IPS-11a (cell line): Measurements from ENCODE around the gene ERBB4.

Experiments used
- H3K4me3 ChIP-seq: one replicate; pipeline ENCODE4 v1.5.1; 2013; ENCODE audit warnings: low read depth, low read length, control low read depth

ERBB4 gene

DNA sequence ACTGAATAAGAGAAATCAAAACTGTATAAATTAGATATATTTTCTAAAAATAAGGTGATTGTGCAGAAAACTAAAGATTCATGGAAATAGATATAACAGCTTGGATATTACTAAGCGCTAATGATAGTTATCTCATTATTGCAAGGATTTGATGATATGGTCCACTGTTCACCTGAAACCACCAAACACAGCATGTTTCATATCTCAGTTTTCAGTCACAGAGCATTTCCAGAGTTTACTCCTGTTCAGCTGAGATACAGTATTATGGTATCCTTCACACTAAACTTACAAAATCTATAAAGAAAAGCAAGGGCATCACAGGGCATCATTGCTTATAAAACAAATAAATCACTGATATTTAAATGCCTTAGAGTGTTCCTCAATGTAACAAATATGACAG lies 591.6 kb downstream of the ERBB4 start:
- H3K4me3 ChIP-seq, result no peak overlapping the region

DNA sequence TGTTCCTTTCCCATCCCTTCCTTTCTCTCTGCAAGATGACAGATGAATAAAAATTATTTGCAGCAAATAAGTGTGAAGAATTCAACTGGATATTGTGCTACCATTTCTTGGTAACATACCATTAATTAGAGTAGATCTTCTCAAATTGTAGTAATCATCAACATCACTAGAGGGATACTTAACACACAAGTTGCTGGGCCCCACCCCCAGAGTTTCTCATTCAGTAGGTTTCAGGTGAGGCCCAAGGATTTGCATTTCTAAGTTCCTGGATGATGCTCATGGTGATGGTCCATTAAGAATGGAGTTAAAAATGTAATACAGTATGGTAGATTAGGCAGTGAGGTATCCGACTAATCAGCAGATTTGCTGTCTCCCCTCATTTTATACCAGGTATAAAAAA lies 594.0 kb downstream of the ERBB4 start:
- H3K4me3 ChIP-seq, result no peak overlapping the region

DNA sequence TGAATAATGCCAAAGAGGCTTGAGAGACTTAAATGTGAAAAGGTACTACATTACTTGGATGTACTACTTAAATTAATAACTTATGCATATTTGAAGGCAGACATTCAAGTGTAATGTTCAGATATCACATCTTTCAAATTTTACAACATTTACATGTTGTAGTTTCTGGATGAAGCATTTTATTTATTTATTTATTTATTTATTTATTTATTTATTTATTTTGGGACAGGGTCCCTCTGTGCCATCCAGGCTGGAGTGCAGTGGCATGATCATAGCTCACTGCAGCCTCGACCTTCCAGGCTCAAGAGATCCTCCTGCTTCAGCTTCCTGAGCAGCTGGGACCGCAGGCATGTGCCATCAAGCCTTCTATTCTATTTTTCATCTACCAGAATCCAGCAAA lies 596.4 kb downstream of the ERBB4 start:
- no peak overlapping the region for H3K4me3 ChIP-seq

DNA sequence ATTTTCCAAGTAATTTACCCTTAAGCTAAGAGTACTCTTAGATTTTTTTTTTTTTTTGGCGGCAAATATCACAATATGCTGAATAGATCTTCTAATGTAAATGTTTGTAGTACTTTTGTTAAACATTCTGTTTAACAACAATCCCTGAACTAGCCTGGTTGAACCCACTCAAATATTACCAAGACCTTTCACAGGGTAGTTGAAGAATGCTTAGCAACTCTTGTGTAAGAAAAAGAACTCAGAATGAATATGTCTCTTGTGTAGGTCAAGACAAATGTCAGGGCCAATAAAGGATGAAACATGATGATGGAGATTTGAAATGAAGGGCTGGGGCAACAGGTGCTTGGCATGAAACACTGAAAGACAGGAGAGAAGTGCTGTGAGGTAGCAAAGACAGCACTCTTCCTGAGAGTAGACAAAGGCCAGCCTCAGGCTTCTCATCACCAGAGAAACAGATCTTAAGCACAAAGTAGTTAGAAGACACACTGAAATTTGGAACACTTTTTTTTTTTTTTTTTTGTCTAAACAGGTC lies 597.3 kb downstream of the ERBB4 start:
- no peak overlapping the region for H3K4me3 ChIP-seq

DNA sequence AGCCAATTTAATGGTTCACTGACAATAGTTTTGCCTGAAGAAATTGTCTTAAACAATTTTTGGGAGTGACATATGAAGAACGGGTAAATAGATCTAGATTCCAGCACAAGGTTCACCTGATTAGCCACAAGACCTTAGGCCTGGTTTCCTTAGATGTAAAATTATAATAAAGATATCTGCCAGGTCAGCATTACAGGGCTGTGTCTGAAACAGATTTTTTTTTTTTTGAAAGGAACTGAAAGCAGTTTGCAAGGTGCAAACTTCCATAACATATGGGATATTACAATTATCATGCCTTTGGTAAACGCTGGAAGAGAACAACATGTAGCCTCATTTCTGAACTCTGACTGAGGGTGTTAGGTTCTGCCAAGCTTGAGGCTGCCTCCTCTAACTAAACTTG lies 599.4 kb downstream of the ERBB4 start:
- no peak overlapping the region for H3K4me3 ChIP-seq

DNA sequence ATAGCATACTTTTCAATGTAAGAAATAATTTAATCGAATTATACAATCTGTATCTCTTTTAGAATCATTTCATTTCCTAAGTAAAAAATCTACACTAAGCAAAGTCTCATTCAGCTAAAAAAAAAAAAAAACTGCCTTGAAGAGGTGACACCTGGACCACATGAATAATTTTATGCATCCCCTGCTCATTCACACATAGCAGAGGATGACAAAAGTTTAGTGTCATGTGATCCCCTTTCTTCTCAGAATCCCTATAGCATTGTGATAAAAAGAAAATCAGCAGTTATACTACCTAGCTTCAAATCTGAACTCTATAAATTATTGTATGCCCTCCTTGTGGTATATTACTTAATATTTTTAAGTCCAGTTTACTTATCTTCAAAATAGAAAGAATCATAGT lies 603.8 kb downstream of the ERBB4 start:
- no peak overlapping the region for H3K4me3 ChIP-seq

DNA sequence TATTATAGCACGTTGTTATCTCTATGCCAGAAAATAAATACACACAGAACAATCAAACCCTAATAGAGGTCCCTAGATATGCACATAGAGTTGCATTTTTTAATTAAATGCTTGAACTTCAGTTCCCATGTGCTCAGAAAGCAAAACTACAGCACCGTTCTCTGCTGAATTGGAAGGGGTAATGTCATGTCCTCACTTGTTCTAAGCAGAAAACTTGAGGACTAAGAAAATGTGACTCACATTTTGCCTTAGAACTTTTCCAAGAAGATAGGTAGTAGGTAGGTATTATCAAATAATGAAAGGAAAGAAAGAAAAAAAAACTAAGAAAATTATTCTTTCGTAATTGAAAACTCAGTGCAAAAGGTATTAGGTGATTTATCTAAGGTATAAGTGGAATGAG lies 607.3 kb downstream of the ERBB4 start:
- no peak overlapping the region for H3K4me3 ChIP-seq

DNA sequence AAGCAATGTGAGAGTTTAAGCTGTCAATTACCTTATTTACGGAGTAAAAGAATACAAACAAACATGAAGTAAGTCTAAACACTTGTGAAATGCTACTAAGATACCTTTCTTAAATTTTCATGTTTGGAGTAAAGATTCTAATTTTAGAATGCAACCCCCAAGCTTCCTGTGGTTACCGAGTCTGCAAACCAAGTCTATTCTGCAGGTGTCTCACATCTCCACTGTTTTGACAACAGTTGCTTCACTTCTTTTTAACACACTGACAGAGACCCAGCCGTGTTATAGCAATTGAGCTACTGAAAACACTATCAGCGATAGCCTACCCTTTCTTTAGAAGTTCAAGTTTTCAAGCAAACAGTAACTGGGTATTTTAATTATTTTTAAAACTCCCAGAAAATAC lies 608.3 kb downstream of the ERBB4 start:
- H3K4me3 ChIP-seq, result no peak overlapping the region

DNA sequence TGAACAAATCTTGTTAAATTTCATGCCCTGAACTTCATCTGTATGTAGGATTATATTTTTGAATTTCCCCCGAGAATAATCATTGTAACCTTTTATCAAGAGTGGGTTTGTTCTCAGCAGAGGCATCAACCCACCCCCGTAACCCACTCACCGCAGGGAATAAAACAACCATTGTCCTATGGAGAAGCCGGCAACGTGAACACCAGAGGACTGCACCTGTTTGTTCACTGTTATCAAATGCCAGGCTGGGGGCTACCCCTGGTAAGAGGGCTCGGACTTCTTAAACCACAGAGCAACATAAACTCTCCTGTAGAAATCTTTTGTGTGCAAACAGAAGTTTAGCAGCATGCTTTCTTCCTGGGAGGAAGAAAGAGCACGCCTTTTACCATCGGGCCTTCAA lies 610.4 kb downstream of the ERBB4 start:
- H3K4me3 ChIP-seq, result no peak overlapping the region

DNA sequence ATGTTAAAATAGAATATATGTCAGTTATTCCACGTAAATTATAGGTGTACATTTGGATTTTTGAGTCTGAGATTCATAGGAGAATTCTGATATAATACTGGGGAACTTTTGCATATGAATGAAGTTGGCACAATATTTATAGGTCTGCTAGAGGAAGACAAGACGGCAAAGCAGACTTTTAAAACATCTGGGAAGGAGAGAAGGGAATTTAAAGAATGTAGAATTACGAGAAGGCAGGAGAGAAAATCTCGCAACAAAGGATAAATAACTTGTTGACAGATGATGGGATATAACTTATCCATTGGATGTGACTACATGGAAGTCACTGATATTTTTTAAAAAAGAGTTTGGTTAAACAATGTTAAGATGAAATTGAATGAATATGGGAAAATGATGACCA lies 615.6 kb downstream of the ERBB4 start:
- no peak overlapping the region for H3K4me3 ChIP-seq

DNA sequence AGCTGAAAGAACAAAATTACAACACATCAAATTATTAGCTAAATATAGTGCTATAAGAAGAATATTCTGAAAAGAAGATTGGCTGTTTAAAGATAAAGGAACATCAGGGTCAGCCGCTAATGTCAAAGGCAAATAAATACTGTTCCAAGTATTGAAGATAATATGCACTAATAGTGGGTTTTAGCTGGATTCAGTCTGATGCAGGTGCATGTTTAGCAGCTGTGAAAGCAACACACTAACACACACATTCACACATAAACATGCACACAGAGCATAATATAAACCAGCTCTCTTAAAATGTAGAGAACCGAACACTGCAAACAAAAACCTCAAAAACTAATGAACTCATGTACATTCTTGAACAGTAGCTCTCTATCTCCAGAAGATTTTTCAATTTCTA lies 634.6 kb downstream of the ERBB4 start:
- H3K4me3 ChIP-seq, result no peak overlapping the region

DNA sequence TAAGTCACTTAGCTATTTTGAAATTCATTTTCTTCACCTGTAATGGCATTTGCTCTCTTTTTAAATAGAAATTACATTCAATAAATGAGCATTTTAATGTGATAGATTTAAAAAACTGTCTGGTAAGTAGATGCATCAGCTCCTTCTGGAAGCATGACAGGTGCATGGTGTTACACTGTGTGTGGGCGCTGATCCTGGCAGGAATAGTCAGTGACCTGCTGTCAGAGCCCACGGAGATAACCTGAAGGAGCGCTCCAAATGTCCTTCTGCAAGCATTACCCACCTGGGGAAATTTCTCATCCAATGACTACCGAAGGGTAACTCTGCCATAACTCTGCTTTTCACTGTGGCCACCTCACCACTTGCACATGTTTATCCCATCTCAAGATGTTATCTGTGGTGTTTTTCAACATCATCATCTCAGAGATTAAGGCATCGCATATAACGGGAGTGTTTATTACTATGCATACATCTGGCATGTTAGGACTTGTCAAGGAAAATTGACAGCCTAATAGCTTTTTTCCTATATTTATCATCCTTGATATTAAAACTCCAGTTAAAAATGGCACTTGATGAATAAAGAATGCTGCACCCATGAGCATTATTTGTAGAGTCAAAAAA lies 637.3 kb downstream of the ERBB4 start:
- H3K4me3 ChIP-seq, result no peak overlapping the region

DNA sequence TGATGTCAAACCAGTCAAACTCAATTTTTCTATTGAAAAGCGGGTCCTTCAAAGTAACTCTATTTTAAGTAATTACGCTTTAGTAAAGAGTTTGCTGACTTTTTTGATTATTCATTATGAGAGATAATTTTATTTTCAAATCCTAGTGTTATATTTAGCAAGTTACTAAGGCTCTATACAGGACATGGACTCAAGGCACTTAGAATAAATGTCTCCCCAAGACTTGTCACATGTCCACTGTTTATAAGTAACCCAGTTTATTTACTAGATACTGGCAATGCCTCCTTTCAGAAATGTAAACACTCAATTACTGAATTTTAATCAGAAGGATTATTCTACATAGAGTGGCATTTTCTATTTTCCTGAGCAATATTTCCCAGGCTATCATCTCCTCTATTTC lies 638.1 kb downstream of the ERBB4 start:
- H3K4me3 ChIP-seq, result no peak overlapping the region

DNA sequence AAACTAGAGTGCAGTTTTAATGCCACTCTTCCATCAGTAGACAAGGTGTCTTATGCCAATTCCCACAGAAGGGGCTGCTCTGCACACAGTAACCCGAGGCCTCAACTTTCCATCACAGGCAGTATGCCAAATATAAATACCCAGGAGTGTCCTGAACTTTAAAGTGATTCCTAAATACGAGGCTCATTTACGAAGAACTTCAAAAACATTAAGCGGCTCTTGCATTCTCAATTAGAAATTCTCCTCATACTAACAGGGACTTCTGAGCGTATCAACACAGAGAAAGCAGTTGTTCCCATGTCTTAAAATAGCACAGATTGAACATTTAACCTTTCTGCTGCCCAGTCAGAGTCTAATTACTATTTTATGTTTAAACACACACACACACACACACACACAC lies 638.6 kb downstream of the ERBB4 start:
- H3K4me3 ChIP-seq, result no peak overlapping the region

DNA sequence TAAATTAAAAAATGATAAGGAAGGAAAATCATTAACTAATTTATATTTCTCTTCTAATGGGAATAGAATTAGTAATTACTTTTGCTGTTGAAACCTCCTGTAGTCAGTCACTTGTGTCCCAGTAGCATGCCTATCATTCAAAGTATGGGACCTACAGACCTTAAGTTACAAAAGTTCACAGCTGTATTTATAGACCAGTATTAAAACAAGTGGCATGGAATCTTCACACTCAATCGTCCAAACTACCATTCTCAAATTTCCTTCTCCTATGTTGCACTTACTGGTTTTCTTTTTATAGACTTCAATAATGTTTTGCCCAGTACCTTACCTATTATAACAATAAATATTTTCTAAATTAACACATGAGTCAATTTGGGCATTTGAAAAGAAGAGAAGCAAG lies 639.9 kb downstream of the ERBB4 start:
- H3K4me3 ChIP-seq, result no peak overlapping the region

DNA sequence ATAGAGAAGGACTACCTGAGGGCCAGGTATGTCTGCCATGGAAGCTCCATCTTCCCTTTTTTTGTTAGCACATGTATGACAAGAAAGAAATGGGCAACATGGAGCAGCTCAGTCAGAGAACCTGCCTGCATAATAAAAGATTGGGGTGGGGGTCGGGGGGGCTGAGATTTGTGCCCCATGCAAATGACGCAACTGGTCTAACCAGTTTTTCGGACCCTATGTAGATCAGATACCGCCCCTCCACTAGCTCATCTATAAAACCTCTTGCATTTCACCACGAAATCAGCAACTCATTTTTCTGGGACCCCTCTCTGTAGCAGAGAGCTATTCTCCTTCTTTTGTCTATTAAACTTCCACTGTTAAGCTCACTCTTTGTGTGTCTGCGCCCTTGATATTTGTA lies 657.2 kb downstream of the ERBB4 start:
- no peak overlapping the region for H3K4me3 ChIP-seq

DNA sequence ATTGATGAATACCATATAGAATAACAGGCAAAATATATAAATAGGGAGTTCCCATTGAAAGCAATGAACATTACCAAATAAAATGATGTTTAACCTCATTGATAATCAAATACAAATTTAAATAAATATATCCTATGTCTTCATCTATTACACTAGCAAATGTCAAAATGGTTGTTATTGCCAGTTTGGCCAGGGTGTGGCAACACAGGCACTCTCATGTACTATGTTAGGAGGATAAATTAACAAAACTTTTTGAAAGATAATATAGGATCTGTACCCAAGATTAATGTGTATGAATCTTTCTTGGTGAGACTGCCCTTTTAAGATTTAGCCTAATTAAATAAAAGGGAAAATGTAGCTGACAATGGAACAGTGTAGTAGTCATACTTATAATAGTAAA lies 659.3 kb downstream of the ERBB4 start:
- H3K4me3 ChIP-seq, result no peak overlapping the region

DNA sequence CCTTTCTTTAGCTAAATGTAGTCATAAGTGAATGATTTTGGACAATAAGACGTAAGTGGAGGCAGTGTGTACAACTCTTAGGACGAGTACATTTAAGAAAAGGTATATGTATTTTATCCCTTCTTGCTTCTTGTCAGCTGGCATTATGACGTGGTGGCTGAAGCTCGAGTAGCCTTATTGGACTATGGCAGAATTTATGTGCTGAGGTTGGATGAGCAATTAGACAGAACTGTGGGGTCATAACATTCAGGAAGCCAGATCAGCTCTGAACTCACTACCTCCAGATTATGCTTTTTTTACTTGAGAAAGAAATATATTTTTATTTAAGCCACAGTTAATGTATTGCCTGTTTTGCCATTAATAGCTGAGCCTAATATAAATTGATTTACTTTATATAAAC lies 661.5 kb downstream of the ERBB4 start:
- H3K4me3 ChIP-seq, result no peak overlapping the region

DNA sequence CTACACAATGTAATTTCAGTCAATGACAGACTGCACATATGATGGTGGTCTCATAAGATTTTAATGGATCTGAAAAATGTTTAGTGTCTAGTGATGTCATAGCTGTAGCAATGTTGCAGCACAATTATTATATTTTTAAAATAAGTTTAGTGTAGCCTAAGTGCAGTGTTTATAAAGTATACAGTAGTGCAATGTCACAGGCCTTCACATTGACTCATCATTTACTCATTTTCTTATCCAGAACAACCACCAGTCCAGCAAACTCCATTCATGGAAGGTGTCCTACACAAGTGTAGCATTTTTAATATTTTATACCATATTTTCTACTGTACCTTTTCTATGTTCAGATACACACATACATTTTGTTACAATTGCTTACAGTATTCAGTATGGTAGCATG lies 663.1 kb downstream of the ERBB4 start:
- H3K4me3 ChIP-seq, result no peak overlapping the region

DNA sequence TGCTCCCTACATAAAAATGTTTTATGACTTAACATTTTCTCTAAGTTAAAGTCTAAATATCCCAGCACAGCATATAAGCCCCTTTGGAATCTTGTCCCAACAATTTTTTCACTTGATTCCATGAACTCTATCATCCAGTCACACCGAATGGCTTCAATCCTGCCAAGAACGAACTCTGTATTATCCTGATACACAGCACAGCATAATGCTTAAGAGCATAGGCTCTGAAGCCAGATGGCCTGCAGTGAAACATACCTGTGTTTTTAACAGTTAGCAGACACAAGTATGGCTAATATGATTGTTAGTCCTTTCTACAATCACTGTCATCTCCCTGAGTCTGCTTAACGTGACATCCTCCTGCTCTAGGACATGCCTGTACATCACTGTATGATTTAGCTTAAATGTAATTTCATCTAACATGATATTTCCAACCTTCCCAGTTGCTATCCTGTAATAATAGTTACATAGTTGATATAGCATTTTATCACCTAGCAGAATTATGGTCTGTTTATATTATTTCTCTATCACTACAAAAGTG lies 669.5 kb downstream of the ERBB4 start:
- no peak overlapping the region for H3K4me3 ChIP-seq

DNA sequence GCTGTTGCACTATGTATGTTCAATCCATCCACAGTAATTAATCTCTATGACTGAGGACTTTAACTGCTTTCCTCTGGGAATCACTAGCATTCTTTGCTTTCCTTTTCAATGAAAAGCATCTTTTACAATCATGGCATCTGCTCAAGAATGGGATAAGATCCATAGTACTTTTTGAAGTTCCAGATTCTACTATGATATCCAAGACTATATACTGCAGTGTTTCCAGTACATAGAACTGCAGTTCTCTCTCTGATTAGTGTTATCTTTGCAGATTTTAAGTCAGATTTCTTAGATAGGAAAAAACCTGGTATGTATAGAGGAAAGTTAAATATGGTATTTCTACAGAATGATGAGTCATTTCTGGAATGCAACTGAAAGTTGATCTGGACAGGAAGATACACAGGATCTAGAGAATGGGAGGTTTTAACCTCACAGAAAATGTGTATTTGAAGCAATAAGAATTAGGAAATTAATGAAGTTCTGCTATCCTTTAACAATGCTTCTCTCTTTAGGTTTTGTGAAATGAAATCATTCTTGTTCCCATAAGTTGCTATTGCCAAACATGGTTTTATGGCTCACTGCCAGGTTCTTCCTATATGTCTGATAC lies 670.7 kb downstream of the ERBB4 start:
- H3K4me3 ChIP-seq, result no peak overlapping the region

DNA sequence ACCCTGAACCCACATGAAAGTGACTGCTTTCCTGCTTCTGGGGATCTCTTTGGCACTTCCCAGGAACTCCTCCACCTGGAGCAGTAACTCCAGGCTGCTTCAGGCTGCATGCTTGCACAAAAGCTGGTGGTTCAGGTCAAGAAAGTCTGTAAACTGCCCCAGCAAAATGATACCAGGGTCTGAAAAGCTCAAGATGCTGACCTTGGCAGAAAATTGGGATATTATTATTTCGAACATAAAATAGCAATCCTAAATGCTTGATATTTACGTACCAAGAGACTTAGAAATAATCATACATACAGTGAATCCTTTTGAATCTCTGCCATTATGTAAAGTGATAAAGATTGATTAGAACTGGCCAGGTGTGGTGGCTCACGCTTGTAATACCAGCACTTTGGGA lies 674.3 kb downstream of the ERBB4 start:
- no peak overlapping the region for H3K4me3 ChIP-seq

DNA sequence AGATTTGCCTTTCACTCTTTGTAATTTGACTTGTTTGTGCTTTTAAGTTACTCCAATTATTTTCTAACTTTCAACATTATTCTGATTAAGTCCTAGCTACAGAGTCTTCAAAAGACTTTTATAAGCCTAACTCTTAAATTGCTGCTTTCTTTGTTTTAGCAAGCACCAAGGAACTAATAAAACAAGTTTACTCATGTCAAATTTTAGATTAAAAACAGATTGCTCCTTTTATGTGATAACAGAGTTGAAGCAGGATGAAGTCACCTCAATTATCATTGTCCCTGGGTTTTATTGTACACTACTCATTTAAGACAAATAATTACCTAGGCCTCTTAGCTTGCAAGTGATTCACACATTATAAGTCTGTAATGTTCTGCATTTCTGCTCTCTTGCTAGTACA lies 678.4 kb downstream of the ERBB4 start:
- no peak overlapping the region for H3K4me3 ChIP-seq
